Bronchial epithelial cell (primary cell): Measurements from ENCODE around the gene SNX3. TPM values are rescaled to one million over a fixed set of nuclear protein-coding genes. Genes with fewer than 3 reads are reported as not detected.
"Not testable (repeated sequence)": the region's sequence is repeated elsewhere in the genome, so short reads cannot be mapped to it uniquely, and the experiment has no call there.

Experiments used
- DNase-seq: peaks from one replicate; pipeline ENCODE4 v3.0.0-alpha.2; 2010; ENCODE audit warnings: low read depth
- FAIRE-seq: peaks from 2 replicates; lab custom pipeline; 2011; peaks lifted over from hg19 to GRCh38; lab: Jason Lieb, UNC
- H3K27me3 ChIP-seq: 2 replicates; pipeline ENCODE4 v1.5.1; 2011; ENCODE audit warnings: low read length; ENCODE audit not compliant: control insufficient read depth, insufficient read depth
- H3K36me3 ChIP-seq: 2 replicates; pipeline ENCODE4 v1.5.1; 2011; ENCODE audit warnings: low read length; ENCODE audit not compliant: control insufficient read depth, insufficient read depth
- H3K4me3 ChIP-seq: 2 replicates; pipeline ENCODE4 v1.5.1; 2011; ENCODE audit warnings: mild to moderate bottlenecking, low read depth, low read length, control low read depth
- CTCF ChIP-seq: IDR thresholded peaks from 2 replicates; pipeline ENCODE4 v1.5.1; 2011; ENCODE audit warnings: mild to moderate bottlenecking, moderate library complexity, low read length, control low read depth, inconsistent platforms; ENCODE audit not compliant: insufficient read depth, severe bottlenecking
- total RNA-seq: library from RNA; depleted of rRNA; stranded (reverse); fragments of >200 nt; gene quantifications from 2 replicates; pipeline ENCODE4 v1.2.1, GENCODE V29; 2014

SNX3 gene
- total RNA-seq, 1 donor from 2014 or later, result 180 TPM

- H3K27me3 ChIP-seq, result no peaks in the 10 kb centered on the region
Measured at GRCh38 chr6:108274546-108274945, 13.7 kb upstream of the SNX3 start.

GRCh38 chr6:108269955-108270354 is 9.1 kb upstream of the SNX3 start:
- H3K4me3 ChIP-seq, DNase-seq, FAIRE-seq, H3K27me3 ChIP-seq, H3K36me3 ChIP-seq: not testable (repeated sequence)

More at GRCh38 chr6:108274546-108274945, 13.7 kb upstream of the SNX3 start:
- FAIRE-seq (no peak), DNase-seq (no peak)
- no peaks in the 10 kb centered on the region for H3K36me3 ChIP-seq
- no peak overlapping the region for H3K4me3 ChIP-seq
- no peak for TF ChIP-seq CTCF

GRCh38 chr6:108268845-108269244 is 8.0 kb upstream of the SNX3 start:
- no peak for DNase-seq
- no peak for FAIRE-seq
- Histone ChIP-seq H3K27me3 (no peaks in the 10 kb centered on the region), H3K36me3 (no peaks in the 10 kb centered on the region), H3K4me3 (no peak overlapping the region)
- TF ChIP-seq CTCF, result no peak

GRCh38 chr6:108263371-108263770 is 2.5 kb upstream of the SNX3 start:
- no peaks in the 10 kb centered on the region for H3K27me3 ChIP-seq
- FAIRE-seq (no peak), DNase-seq (no peak)
- H3K4me3 ChIP-seq, result no peak overlapping the region
- H3K36me3 ChIP-seq, result no peaks in the 10 kb centered on the region
- TF ChIP-seq CTCF, result no peak

- Histone ChIP-seq H3K36me3 (no peaks in the 10 kb centered on the region), H3K27me3 (no peaks in the 10 kb centered on the region), H3K4me3 (peak overlapping the region; percentile 91)
- DNase-seq (peak; percentile 40), FAIRE-seq (no peak)
- no peak for TF ChIP-seq CTCF
Measured at GRCh38 chr6:108260126-108260808, 573 bp downstream of the SNX3 start.

GRCh38 chr6:108254433-108255410 is 6.1 kb downstream of the SNX3 start:
- DNase-seq, result no peak
- Histone ChIP-seq H3K36me3 (no peaks in the 10 kb centered on the region), H3K4me3 (no peak overlapping the region), H3K27me3 (no peaks in the 10 kb centered on the region)
- no peak for TF ChIP-seq CTCF
- FAIRE-seq, result no peak
